ENCODE measurements around the gene LRP1-AS.
A peak's percentile ranks its signal among the peaks of the same experiment; 100 is the strongest.

DNA sequence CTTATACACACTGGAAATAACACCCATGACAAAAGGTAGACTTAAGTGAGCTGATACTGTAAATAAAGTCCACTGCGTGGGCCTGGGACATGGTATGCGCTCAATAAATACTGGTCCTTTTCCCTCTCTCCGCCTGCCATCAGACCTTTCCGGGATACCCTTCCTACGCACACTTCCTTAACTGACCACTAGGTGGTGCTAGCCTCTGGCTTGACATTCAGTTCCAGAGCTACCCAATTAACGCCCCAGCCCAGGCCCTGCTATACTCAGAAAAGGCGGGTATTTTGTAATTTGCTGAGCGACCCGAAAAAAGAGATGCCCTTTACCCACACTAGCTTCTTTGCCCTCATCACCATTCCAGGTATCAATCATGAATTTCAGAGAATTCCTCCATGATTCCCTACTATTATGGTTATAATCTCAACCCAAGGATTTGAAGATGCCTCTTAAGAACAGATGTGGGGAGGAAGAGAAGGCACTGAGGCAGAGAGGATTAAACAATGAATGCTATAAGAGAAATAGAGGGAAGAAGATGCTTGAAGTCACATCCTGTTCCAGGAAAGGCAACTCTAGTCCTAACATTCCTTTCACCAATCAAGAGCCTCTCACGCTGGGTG, 23.1 kb downstream of the LRP1-AS start:
- TF ChIP-seq POLR2A (IDR thresholded peaks at IDR 0.05) (no peak), POLR2AphosphoS5 (IDR thresholded peaks at IDR 0.05) (peak in 1 of 4 donors; percentile 16)

Data from sigmoid colon (tissue), 4 donors.